Measurements from ENCODE around the gene SH2D6.
"Not testable (repeated sequence)": the region's sequence is repeated elsewhere in the genome, so short reads cannot be mapped to it uniquely, and the experiment has no call there.

The SH2D6 gene

GRCh38 chr2:85418132-85419008 lies at the start of gene SH2D6:
Gene SH2D6, plus strand, starts transcription at chr2:85418714. Its CDS starts 10,752 bp downstream, at chr2:85429466.
- peak; percentile 79 for DNase-seq (ENCODE audit: low spot score)

DNA sequence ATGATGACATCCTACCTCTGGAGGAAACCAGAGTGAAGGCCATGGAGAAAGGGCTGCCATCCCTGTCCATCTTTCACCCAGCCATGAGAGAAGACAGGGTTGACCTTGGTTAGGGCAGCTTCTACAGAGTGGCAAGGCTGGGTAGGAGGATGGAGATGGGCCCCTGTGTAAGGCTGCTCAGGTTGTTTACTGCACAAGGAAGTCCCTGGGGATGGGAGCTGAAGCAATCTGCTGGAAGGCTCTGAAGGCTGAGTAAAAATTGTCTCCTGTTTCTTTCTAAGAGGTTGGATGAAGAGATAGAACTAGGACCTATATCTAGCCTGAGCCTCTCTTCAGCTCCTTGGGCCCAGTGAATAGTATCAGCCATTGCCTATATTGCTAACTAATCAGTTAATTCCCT lies 49.6 kb upstream of the SH2D6 start:
- no peak for DNase-seq (ENCODE audit: low spot score)

DNA sequence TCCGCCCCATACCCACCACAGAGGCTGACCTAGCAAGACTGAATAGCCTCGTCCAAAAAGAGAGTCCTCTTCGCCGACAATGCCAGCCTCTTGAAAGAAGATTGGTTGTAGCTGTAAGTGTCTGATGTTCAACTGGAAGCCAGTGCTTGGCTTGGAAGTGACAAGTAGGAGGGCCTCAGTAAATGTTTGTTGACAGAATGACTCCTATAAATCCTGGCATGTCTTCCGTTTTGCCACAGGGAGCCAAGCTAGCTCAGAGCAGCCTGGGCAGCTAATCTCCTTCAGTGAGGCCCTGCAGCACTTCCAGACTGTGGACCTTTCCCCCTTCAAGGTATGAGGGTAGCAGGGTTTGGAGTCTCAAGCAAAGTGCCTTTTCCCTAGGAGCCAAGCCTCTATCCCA lies 49.0 kb upstream of the SH2D6 start:
- no peak for DNase-seq (ENCODE audit: low spot score)

DNA sequence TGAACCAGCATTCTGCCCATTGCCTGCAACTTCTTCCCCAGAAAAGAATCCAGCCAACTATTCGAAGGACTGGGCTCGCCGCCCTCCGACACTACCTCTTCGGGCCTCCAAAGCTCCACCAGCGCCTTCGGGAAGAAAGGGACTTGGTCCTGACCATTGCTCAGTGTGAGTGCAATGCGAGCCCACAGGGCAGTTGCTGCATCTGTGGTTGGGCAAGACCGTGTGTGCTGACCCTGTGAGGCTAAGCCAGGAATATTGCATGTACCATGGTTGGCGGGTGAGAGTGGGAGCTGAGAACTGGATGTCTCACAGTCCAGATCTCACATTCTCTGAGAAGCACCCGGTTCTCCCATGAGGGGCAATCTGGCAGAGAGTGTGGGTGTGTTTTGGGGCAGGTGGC lies 47.5 kb upstream of the SH2D6 start:
- no peak for DNase-seq (ENCODE audit: low spot score)

GRCh38 chr2:85376291-85377065 lies 42.0 kb upstream of the SH2D6 start:
- no peak for DNase-seq (ENCODE audit: low spot score)

- DNase-seq (ENCODE audit: low spot score): no peak
These were observed 41.4 kb upstream of the SH2D6 start for GRCh38 chr2:85377083-85377482.

DNA sequence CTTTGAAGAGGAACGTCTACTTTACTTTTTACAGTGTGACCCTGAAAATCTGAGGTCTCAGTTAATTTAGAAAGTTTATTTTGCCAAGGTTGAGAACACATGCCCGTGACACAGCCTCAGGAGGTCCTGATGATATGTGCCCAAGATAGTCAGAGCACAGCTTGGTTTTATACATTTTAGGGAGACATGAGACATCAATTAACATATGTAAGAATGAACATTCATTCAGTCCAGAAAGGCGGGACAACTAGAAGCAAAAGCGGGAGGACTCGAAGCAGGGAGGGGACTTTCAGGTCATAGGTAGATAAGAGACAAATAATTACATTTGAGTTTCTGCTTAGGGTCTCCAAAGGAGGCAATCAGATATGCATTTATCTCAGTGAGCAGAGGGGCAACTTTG lies 40.3 kb upstream of the SH2D6 start:
- no peak for DNase-seq (ENCODE audit: low spot score)

DNA sequence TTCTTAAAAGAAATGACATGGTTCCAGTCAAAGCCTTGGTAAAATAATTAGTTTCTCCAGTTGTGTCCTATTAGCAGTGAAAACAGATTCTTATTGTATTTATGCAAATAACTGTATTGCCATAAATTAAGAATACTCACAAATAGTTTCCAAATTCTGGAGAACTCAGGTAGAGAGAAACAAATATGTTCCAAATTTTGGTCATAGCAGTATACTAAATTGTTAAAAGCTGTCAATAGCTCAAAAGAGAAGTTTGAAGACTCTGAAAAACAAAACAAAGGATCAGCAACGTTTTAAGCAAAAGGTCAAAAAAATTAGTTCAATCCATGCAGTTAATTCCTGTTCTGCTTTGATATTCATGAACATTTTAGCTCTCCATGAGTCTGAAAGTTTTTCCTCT lies 38.5 kb upstream of the SH2D6 start:
- DNase-seq (ENCODE audit: low spot score): no peak

DNA sequence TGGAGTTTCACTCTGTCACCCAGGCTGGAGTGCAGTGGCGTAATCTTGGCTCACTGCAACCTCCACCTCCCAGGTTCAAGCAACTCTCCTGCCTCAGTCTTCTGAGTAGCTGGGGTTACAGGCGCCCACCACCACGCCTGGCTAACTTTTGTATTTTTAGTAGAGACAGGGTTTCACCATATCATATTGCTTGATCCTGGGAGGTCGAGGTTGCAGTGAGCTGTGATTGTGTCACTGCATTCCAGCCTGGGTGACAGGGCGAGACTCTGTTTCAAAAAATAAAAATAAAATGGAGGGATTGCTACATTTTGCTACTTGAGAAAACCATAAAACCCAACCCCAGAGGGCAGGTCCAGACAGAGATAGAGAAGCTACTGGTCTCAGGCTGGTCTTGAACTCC lies 35.4 kb upstream of the SH2D6 start:
- DNase-seq (ENCODE audit: low spot score): not testable (repeated sequence)

GRCh38 chr2:85383850-85384249 lies 34.7 kb upstream of the SH2D6 start:
- no peak for DNase-seq (ENCODE audit: low spot score)

DNA sequence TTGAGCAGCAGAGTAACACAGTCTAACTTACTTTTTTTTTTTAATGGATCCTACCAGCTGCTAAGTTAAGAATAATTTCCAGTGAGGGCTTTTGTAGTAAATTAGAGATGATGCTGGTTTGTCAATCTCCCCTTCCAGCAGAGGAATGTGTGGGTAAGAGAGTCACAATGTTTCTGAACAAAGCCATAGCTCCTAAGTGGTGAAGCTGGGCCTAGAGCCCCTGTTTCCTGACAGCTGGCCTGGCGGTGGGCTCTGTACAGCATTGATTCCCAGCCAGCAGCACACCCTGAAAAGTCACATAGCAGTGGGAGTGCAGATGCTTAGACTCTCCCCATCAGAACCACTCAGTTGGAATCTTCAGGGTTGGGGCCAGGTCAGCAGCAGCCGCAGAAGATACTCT lies 32.8 kb upstream of the SH2D6 start:
- no peak for DNase-seq (ENCODE audit: low spot score)

GRCh38 chr2:85387754-85388153 lies 30.8 kb upstream of the SH2D6 start:
- no peak for DNase-seq (ENCODE audit: low spot score)

- DNase-seq (ENCODE audit: low spot score): no peak
These were observed 29.5 kb upstream of the SH2D6 start for GRCh38 chr2:85388878-85389538.

- DNase-seq (ENCODE audit: low spot score): no peak
These were observed 27.4 kb upstream of the SH2D6 start for GRCh38 chr2:85390941-85391669.

GRCh38 chr2:85393836-85394235 lies 24.7 kb upstream of the SH2D6 start:
- DNase-seq (ENCODE audit: low spot score): no peak

DNA sequence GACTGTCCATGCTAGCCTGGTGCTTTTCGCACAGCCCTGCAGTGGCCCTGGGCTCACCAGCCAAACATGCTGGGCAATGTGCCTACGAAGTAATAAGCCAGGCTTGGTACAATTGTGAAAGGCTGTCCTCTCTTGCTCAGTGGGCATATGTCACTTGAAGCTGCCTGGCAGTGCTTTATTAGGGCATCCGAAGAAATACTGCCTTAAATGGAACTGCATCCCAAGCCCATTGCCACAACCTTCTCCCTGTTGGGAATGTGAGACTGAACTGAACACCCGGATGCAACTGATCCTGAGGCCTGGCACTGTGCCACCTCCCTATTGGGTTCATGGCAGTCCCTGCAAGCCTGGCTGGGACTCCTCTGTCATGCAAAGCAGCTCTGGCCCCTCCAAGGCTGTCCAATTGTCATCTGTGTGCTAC lies 24.2 kb upstream of the SH2D6 start:
- no peak for DNase-seq (ENCODE audit: low spot score)

DNA sequence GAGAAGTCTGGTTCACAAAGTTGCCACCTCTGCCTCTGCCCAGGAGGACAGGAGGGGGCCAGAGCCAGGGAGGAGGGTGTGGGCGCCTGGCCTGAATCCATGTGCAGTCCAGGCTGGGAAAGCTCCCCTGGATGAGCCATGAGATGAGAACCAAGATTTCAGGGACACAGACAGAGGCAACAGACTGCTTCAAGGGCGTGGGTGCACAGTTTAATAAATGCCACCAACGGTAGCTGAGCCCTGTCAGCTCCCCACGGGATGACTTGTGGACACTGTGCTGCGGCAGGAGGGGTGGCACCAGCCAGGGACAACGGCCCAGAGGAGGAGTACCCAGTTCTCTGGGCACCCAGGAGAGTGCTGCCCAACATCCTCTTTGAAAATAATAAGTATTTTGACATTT lies 23.5 kb upstream of the SH2D6 start:
- DNase-seq (ENCODE audit: low spot score): no peak

DNA sequence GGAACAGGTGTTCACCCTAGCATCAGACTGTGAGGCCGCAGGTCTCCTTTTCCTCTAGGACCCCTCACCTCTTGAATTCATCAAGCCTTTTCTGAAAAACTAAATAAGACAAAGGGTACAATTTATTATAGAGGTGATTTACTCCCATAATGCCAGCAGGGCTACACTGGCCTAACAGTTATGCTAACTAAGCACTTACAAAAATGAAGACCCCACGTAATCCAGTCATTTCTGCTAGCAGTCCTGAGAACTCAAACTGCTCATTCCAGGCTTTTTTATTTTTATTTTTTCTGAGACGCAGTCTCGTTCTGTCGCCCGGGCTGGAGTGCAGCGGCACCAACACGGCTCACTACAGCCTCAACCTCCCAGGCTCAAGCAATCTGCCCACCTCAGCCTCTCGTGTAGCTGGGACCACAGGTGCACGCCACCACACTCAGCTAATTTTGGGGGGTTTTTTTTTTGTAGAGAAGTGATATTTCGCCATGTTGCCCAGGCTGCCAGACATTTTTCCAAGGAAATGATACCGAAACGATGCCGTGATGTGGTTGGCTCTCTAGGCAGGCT lies 22.5 kb upstream of the SH2D6 start:
- no peak for DNase-seq (ENCODE audit: low spot score)

- no peak for DNase-seq (ENCODE audit: low spot score)
These were observed 21.7 kb upstream of the SH2D6 start for GRCh38 chr2:85396531-85397470.

DNA sequence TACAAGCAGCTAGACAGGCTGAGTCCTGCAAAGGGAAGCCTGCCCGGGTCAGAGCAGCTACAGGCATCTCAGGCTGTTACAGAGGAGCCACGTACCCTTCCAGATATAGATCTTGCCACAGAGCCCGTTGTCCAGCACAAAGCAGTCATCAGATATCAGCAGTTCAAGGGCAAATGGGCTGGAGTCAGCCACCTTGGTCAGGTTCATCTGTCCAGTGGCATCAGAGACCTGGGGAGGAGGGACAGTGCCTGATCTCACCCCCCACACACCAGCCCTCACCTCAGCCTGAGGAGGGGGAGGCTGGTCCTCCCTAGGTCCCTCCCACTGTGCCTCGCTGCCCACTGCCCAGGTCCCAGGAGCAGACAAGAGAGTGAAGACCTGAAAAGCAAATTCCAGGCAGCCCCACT lies 20.6 kb upstream of the SH2D6 start:
- no peak for DNase-seq (ENCODE audit: low spot score)
